ENCODE measurements around the gene S100A12. TPM values are rescaled to one million over a fixed set of nuclear protein-coding genes. Genes with fewer than 3 reads are reported as not detected.
A peak's percentile ranks its signal among the peaks of the same experiment; 100 is the strongest.

Gene S100A12
- total RNA-seq, 1 experiment from 2014 or later = not detected

DNA sequence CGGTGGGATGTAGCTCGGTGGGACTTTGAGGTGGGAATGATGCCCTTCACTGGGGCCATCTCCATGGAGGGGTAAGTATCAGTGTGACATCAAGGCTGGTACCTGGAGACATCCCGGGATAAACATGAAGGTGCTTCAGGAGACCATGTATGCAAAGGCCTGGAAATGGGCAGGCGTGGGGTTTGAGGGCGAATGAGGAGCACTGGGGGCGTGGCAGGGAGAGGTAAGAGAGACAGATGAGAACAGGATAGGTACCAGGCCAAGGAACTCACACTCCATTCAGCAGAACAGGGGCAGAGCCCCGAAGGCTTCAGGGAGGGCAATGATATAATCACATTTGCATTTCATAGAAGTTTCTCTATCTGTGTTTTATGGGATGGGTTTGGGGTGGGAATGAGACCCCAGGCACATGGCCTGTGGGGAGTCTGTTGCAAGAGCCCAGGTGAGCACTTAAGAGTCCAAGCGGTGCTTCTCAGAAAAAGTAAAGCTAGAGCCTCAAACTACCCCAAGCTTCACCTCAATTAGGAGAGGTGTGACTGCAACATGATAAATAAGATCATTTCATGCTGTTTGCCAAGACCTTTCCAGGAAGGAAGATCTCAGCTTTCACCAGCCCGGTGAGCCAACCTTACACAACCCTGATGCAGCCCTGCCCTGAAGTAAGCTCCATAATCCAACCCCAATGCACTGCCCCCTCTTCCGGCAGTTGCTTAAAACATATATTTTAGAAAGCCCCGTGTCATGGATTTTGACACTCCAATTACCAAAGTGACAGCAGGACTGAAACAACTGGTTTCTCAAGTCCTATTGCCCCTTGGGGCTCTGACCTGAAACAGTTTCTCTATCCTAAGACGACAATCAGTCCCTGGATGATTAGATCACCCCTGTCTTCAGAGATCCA, 10.4 kb downstream of the S100A12 start:
- Histone ChIP-seq H2BK5ac (ENCODE audit: insufficient read length, low read length) (no peak overlapping the region), H3K9ac (ENCODE audit: extremely low read depth, insufficient read length, low read length) (no peak overlapping the region), H4K20me1 (ENCODE audit: control insufficient read depth, insufficient read depth, insufficient read length) (no peaks in the 10 kb centered on the region), H2AFZ (ENCODE audit: low read length) (no peak overlapping the region), H3K27me3 (ENCODE audit: insufficient read depth, low read length) (no peaks in the 10 kb centered on the region), H3K9me3 (ENCODE audit: control insufficient read depth, low read depth, low read length) (no peaks in the 10 kb centered on the region), H2BK12ac (ENCODE audit: insufficient read length, low read depth, low read length) (no peak overlapping the region), H3K23ac (ENCODE audit: insufficient read length, low read depth, low read length) (no peak overlapping the region), H2BK20ac (ENCODE audit: low read depth, low read length, poor library complexity, severe bottlenecking) (no peak overlapping the region), H3K4me1 (ENCODE audit: insufficient read depth, low read length) (no peaks in the 10 kb centered on the region), H3K4ac (ENCODE audit: low read depth, low read length) (no peak overlapping the region), H2BK15ac (ENCODE audit: low read depth, low read length) (no peak overlapping the region), H3K4me2 (ENCODE audit: insufficient read depth, insufficient read length, low read length) (no peak overlapping the region), H4K5ac (ENCODE audit: insufficient read length, low read depth, low read length) (no peak overlapping the region), H3K79me2 (ENCODE audit: insufficient read depth, low read length) (no peaks in the 10 kb centered on the region), H3K79me1 (ENCODE audit: insufficient read depth, low read depth, low read length, poor library complexity, severe bottlenecking) (no peaks in the 10 kb centered on the region), H3K14ac (ENCODE audit: insufficient read depth, low read length) (no peak overlapping the region), H4K91ac (ENCODE audit: insufficient read length, low read depth, low read length) (no peak overlapping the region), H3K23me2 (ENCODE audit: insufficient read length, low read depth, low read length, poor library complexity, severe bottlenecking) (no peaks in the 10 kb centered on the region), H2AK5ac (ENCODE audit: insufficient read length, low read length) (no peak overlapping the region), H3K27ac (ENCODE audit: insufficient read length, low read depth, low read length) (no peak overlapping the region), H2BK120ac (ENCODE audit: low read depth, low read length, poor library complexity, severe bottlenecking) (no peak overlapping the region), H3K18ac (ENCODE audit: insufficient read length, low read depth, low read length) (no peak overlapping the region), H3T11ph (ENCODE audit: low read length) (no peak overlapping the region), H4K8ac (replicated peaks; ENCODE audit: insufficient read length, low read depth, low read length) (no peak overlapping the region), H3K56ac (ENCODE audit: insufficient read length, low read depth, low read length) (no peak overlapping the region)
- TF ChIP-seq, protein P1, sequence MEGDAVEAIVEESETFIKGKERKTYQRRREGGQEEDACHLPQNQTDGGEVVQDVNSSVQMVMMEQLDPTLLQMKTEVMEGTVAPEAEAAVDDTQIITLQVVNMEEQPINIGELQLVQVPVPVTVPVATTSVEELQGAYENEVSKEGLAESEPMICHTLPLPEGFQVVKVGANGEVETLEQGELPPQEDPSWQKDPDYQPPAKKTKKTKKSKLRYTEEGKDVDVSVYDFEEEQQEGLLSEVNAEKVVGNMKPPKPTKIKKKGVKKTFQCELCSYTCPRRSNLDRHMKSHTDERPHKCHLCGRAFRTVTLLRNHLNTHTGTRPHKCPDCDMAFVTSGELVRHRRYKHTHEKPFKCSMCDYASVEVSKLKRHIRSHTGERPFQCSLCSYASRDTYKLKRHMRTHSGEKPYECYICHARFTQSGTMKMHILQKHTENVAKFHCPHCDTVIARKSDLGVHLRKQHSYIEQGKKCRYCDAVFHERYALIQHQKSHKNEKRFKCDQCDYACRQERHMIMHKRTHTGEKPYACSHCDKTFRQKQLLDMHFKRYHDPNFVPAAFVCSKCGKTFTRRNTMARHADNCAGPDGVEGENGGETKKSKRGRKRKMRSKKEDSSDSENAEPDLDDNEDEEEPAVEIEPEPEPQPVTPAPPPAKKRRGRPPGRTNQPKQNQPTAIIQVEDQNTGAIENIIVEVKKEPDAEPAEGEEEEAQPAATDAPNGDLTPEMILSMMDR (conservative IDR thresholded peaks at IDR 0.05) = no peak
- Mint-ChIP-seq H3K27ac (no peak overlapping the region), H3K4me3 (no peak overlapping the region), H3K9me3 (peaks cover 0 to 10% of the 10 kb centered on the region in 2 experiments; a peak in 1 of 5 replicates), H3K4me1 (no peaks in the 10 kb centered on the region), H3K36me3 (ENCODE audit: insufficient read depth in 1 of 3, low read depth in 3 of 3) (no peaks in the 10 kb centered on the region), H3K27me3 (ENCODE audit: low read depth) (peaks cover 4% of the 10 kb centered on the region)
- no CpG with 5 or more reads among the region's 12 CpGs for WGBS (ENCODE audit: extremely low coverage, insufficient read length, low lambda C conversion rate)
- DNase-seq = peak; percentile 17

Data from H9 (cell line).